ENCODE measurements around the gene STPG3.

STPG3 gene

GRCh38 chr9:137251194-137251461 lies at the start of gene STPG3:
Gene STPG3 (plus strand): TSS chr9:137251286. CDS start chr9:137251287, 1 bp downstream.
- DNase-seq (ENCODE audit: low read depth in 2 of 2): no peak

- no peak for DNase-seq (ENCODE audit: low read depth in 2 of 2)
Measured at GRCh38 chr9:137202966-137203365, 48.1 kb upstream of the STPG3 start.

GRCh38 chr9:137204731-137205125 lies 46.4 kb upstream of the STPG3 start:
- DNase-seq (ENCODE audit: low read depth in 2 of 2): no peak

GRCh38 chr9:137205126-137206069 lies 45.7 kb upstream of the STPG3 start, which contains the start of the genes NDOR1 and TMEM203:
Gene NDOR1 (plus strand): TSS chr9:137205700. CDS start chr9:137205778, 78 bp downstream.
Gene TMEM203 (minus strand): TSS chr9:137205648. CDS start chr9:137205414, 234 bp downstream.
- peak; percentile 87 to 89 for DNase-seq (ENCODE audit: low read depth in 2 of 2)

- DNase-seq (ENCODE audit: low read depth in 2 of 2): no peak
Measured at GRCh38 chr9:137206602-137207001, 44.5 kb upstream of the STPG3 start.

GRCh38 chr9:137211532-137211931 lies 39.6 kb upstream of the STPG3 start:
- no peak for DNase-seq (ENCODE audit: low read depth in 2 of 2)

- DNase-seq (ENCODE audit: low read depth in 2 of 2): no peak
Measured at GRCh38 chr9:137212520-137212919, 38.6 kb upstream of the STPG3 start.

- no peak for DNase-seq (ENCODE audit: low read depth in 2 of 2)
Measured at GRCh38 chr9:137213160-137214060, 37.7 kb upstream of the STPG3 start.

GRCh38 chr9:137214620-137215019 lies 36.5 kb upstream of the STPG3 start:
- no peak for DNase-seq (ENCODE audit: low read depth in 2 of 2)

- no peak for DNase-seq (ENCODE audit: low read depth in 2 of 2)
Measured at GRCh38 chr9:137215196-137215986, 35.7 kb upstream of the STPG3 start.

GRCh38 chr9:137216188-137216965 lies 34.7 kb upstream of the STPG3 start:
- no peak for DNase-seq (ENCODE audit: low read depth in 2 of 2)

GRCh38 chr9:137217276-137218211 lies 33.5 kb upstream of the STPG3 start:
- DNase-seq (ENCODE audit: low read depth in 2 of 2): no peak

- DNase-seq (ENCODE audit: low read depth in 2 of 2): no peak
Measured at GRCh38 chr9:137218212-137218753, 32.8 kb upstream of the STPG3 start.

GRCh38 chr9:137218754-137219271 lies 32.3 kb upstream of the STPG3 start:
- DNase-seq (ENCODE audit: low read depth in 2 of 2): no peak

- no peak for DNase-seq (ENCODE audit: low read depth in 2 of 2)
Measured at GRCh38 chr9:137219757-137220316, 31.2 kb upstream of the STPG3 start.

- no peak for DNase-seq (ENCODE audit: low read depth in 2 of 2)
Measured at GRCh38 chr9:137220317-137221094, 30.6 kb upstream of the STPG3 start.

GRCh38 chr9:137221095-137221505 lies 30.0 kb upstream of the STPG3 start:
- no peak for DNase-seq (ENCODE audit: low read depth in 2 of 2)

GRCh38 chr9:137221506-137222111 lies 29.5 kb upstream of the STPG3 start:
- no peak for DNase-seq (ENCODE audit: low read depth in 2 of 2)

All from stimulated activated CD8-positive, alpha-beta memory T cell treated with anti-CD3 and anti-CD28 coated beads, Interleukin-2, amount 100 ng/mL, for 1 hour (primary cell).